ENCODE data around the gene TMEM121B.

The TMEM121B gene

DNA sequence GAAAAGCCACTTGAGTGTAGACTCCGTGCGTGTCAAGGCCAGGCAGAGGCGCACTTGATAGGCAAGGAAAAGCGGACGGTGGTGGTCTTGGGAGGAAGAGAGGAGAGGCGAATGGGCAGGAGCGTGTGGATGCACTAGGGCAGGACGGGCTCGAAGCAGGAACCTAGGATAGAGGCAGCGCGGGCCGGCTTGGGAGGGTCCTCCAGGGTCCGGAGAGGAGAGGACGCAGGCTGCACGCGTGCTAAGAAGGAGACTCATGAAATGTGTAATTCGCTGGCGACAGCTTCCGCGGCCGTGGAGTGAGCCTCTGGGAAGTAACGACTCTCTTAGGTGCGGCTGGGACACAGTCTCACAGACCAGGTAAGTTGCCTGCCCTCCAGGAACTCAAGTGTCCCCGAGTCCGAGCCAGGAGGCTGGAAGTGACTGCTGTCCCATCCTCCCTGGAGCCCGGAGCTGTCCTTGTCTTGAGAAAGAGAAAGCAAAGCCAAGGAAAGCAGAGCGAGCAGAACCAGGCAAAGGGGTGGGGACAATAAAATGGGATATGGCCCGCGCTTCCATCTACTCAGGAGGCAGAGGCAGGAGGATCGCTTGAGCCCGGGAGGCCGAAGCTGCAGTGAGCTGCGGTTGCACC lies 37.2 kb downstream of the TMEM121B start:
- H3K4me3 ChIP-seq (ENCODE audit: low read depth in 1 of 2, low read length in 1 of 2): peak overlapping the region; percentile 93 to 99
- peaks cover 22 to 37% of the 10 kb centered on the region in 2 experiments for H3K4me1 ChIP-seq (ENCODE audit: control insufficient read depth in 1 of 2, insufficient read depth in 1 of 2, low read depth in 1 of 2, low read length in 1 of 2)
- no peaks in the 10 kb centered on the region for H3K9me3 ChIP-seq
- H3K36me3 ChIP-seq: peaks cover 12% of the 10 kb centered on the region
- TF ChIP-seq, protein P1, sequence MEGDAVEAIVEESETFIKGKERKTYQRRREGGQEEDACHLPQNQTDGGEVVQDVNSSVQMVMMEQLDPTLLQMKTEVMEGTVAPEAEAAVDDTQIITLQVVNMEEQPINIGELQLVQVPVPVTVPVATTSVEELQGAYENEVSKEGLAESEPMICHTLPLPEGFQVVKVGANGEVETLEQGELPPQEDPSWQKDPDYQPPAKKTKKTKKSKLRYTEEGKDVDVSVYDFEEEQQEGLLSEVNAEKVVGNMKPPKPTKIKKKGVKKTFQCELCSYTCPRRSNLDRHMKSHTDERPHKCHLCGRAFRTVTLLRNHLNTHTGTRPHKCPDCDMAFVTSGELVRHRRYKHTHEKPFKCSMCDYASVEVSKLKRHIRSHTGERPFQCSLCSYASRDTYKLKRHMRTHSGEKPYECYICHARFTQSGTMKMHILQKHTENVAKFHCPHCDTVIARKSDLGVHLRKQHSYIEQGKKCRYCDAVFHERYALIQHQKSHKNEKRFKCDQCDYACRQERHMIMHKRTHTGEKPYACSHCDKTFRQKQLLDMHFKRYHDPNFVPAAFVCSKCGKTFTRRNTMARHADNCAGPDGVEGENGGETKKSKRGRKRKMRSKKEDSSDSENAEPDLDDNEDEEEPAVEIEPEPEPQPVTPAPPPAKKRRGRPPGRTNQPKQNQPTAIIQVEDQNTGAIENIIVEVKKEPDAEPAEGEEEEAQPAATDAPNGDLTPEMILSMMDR (IDR thresholded peaks at IDR 0.05): no peak
- H3K27me3 ChIP-seq: no peaks in the 10 kb centered on the region
- peak overlapping the region; percentile 98 for H3K27ac ChIP-seq

DNA sequence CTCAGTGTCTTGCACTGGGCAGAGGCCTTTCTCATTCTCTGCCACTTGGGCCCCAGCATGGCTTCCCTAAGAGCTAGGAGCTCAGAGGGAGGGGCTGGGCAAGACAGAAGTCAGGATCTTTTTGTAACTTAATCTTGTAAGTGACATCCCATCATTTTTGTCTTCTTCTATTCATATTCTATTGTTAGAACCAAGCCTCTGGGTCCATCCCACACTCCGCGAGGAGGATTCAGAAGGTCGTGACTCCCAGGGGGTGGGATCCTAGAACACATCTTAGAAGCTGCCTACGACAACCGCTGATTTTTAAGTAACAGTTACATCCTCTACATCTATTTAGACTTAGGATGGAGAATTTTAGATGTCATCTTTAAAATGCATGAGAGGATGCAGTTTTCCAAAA lies 37.9 kb downstream of the TMEM121B start:
- Histone ChIP-seq H3K27ac (no peak overlapping the region), H3K4me3 (ENCODE audit: low read depth in 1 of 2, low read length in 1 of 2) (no peak overlapping the region), H3K36me3 (peaks cover 5% of the 10 kb centered on the region), H3K4me1 (ENCODE audit: control insufficient read depth in 1 of 2, insufficient read depth in 1 of 2, low read depth in 1 of 2, low read length in 1 of 2) (peaks cover 15 to 30% of the 10 kb centered on the region in 2 experiments), H3K27me3 (no peaks in the 10 kb centered on the region), H3K9me3 (no peaks in the 10 kb centered on the region)
- TF ChIP-seq, protein P1 (IDR thresholded peaks at IDR 0.05): no peak

DNA sequence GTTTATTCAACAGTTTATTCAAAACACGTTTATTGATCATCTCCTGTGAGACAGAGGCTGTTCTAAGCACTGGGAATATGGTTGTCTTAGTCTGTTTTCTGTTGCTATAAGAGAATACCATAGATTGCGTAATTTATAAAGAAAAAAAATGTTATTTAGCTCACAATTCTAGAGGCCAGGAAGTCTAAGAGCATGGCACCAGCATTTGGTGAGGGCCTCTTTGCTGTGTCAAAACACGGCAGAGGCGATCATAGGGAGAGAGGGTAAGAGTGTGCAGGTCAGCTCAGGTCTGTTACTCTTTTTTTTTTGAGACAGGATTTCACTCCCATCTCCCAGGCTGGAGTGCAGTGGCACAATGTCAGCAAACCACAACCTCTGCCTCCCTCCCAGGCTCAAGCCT lies 41.6 kb downstream of the TMEM121B start:
- Histone ChIP-seq H3K4me1 (ENCODE audit: control insufficient read depth in 1 of 2, insufficient read depth in 1 of 2, low read depth in 1 of 2, low read length in 1 of 2) (peaks cover 27 to 29% of the 10 kb centered on the region in 2 experiments), H3K36me3 (no peaks in the 10 kb centered on the region), H3K9me3 (no peaks in the 10 kb centered on the region), H3K27ac (no peak overlapping the region), H3K4me3 (ENCODE audit: low read depth in 1 of 2, low read length in 1 of 2) (no peak overlapping the region), H3K27me3 (no peaks in the 10 kb centered on the region)
- TF ChIP-seq, protein P1 (IDR thresholded peaks at IDR 0.05): no peak

DNA sequence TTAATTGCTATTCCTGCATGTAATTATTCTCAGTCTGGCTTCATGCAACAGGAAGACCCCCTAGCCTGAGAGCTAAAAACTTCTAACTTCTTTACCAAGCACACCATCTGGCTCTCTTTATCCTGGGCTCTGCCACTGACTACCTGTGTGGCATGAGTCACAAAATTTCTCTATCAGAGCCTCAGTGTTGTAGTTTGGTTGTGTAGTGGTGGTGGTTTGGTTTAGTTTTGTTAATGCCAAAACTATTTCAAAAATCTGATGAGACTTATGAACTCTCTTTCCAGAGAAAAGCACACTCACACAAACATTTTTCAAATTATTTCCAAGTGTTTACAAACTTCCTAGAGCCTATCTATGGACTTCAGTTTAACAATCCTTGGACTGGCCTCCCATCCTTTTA lies 43.9 kb downstream of the TMEM121B start:
- Histone ChIP-seq H3K27ac (no peak overlapping the region), H3K4me1 (ENCODE audit: control insufficient read depth in 1 of 2, insufficient read depth in 1 of 2, low read depth in 1 of 2, low read length in 1 of 2) (peaks cover 18 to 20% of the 10 kb centered on the region in 2 experiments), H3K9me3 (no peaks in the 10 kb centered on the region), H3K36me3 (no peaks in the 10 kb centered on the region), H3K4me3 (ENCODE audit: low read depth in 1 of 2, low read length in 1 of 2) (no peak overlapping the region), H3K27me3 (no peaks in the 10 kb centered on the region)
- TF ChIP-seq, protein P1 (IDR thresholded peaks at IDR 0.05): no peak

DNA sequence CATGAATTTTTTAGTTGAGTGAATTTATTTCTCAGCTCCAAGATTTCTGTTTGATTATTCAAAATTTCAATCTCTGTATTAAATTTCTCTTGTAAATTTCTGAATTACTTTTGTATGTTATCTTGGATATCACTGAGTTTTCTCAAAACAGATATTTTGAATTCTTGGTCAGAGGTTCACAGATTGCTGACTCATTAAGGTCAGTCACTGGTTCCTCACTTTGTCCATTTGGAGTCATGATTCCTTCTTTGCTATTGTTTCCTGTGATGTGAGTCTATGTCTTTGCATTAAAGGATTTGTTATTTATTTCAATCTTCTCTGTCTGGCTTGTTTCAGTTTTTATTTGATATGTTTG lies 46.5 kb downstream of the TMEM121B start:
- Histone ChIP-seq H3K36me3 (no peaks in the 10 kb centered on the region), H3K4me1 (ENCODE audit: control insufficient read depth in 1 of 2, insufficient read depth in 1 of 2, low read depth in 1 of 2, low read length in 1 of 2) (peaks cover 18 to 20% of the 10 kb centered on the region in 2 experiments), H3K27ac (no peak overlapping the region), H3K4me3 (ENCODE audit: low read depth in 1 of 2, low read length in 1 of 2) (no peak overlapping the region), H3K27me3 (no peaks in the 10 kb centered on the region), H3K9me3 (no peaks in the 10 kb centered on the region)
- TF ChIP-seq, protein P1 (IDR thresholded peaks at IDR 0.05): no peak

All from neutrophil (primary cell).